HG03103 (cell line): Measurements from ENCODE around the gene MFN2.

Experiments
- ATAC-seq: cut with Tn5 transposase; IDR thresholded peaks from one replicate; pipeline ENCODE4 v1.9.1; 2021; ENCODE audit warnings: low read depth; ENCODE audit not compliant: unreplicated experiment

The MFN2 gene

DNA sequence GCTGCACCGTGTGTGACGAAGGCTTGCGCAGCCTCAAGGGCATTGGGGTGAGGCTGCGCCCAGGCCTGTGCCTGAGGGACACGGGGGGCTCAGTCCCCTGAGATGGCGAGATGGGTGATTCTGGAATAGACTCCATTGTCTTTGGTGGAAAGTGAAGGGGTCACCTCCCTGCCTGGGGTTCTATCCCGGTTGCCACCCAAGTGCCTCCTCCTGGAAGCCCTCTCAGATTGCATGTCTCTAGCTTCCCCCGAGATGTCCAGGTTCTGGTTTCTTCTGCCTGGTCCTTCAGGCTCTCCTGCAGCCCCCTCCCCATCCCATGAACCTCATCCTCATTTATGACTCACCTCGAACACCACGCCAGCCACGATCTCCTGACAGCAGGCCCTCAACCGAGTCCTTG is 22.3 kb upstream of the MFN2 start:
- no peak for ATAC-seq

DNA sequence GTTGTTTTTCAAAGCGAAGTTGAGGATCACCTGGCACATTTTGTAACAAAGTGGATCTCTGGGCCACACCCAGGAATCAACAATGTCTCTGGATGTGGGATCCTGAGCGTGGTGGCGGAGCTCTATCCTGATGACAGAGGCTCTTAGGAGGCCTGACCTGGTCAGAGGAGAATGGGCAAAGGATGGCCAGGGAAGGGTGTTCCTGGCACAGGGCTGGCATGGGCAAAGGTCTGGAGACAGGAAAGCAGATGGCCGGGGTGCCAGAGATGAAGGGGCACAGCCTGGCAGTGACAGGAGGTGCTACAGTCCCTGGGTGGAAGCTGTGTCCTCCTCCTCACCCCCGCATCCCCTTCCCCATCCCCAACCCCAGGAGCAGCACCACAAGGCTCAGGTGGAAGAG is 20.0 kb upstream of the MFN2 start:
- no peak for ATAC-seq

DNA sequence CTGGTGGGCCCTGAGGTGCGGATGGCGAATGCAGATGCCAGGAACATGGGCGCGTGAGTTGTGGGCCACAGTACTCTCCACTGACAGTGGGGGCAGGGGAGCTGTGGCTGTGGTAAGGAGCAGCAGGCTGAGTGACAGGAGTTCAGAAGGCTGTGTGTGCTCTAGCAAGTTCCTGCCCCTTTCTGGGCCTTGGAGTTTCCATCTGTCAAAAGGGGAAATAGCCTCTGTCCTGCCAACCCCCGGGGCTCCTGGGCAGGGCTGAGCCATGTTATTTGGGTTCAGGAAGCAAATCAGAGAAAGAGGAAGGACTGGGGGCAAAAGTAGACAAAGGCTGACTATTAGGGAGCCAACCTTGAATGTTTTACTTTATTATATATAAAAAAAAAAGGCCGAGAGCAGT is 19.5 kb upstream of the MFN2 start:
- no peak for ATAC-seq

DNA sequence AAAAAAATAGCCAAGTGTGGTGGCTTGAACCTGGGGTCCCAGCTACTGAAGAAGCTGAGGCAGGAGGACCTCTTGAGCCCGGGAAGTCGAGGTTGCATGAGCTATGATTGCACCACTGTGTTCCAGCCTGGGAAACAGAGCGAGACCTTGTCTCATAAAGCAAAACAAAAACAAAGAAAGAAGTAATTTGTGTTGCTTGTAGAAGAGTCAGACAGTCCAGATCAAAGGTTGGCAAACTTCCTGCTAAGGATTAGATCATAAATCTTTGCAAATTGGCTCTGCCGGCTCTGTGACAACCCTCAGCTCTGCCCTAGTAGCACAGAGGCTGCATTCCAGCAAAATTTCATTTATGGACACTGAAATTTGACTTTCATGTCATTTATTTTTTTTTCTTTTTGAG is 19.0 kb upstream of the MFN2 start:
- no peak for ATAC-seq

DNA sequence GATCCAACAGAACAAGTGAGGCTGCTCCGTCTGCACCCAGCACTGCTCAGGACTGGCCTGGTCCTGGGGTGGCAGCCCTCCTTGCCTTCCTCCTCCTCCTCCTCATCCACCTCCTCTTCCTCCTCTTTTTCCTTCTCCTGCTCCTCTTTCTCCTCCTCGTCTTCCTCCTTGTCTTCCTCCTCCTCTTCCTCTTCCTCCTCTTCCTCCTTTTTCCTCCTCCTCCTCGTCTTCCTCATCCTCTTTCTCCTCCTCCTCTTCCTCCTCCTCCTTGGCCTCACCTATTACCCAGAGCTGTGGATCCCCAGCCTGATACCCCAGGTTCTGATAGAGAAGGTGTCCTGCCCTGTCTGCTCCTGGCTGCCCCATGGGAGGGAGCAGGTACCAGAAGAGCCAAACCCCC is 16.6 kb upstream of the MFN2 start:
- ATAC-seq, result no peak

DNA sequence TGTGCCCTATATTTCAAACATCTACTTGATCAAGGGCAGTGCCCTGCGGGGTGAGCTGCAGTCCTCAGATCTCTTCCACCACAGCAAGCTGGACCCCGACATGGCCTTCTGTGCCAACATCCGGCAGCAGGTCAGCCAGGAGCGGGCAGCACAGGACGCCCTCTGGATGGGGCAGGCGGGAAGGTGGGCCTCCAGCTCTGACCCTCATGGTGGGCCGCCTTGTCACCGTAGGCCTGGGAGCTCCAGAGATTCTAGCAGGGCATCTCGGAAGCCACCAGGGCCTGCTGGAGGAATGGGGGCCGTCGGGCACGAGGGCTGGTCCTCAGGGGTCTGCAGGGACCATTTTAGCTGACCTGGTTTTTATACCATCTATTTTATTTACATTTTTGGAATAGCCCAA is 15.6 kb upstream of the MFN2 start:
- ATAC-seq, result no peak

DNA sequence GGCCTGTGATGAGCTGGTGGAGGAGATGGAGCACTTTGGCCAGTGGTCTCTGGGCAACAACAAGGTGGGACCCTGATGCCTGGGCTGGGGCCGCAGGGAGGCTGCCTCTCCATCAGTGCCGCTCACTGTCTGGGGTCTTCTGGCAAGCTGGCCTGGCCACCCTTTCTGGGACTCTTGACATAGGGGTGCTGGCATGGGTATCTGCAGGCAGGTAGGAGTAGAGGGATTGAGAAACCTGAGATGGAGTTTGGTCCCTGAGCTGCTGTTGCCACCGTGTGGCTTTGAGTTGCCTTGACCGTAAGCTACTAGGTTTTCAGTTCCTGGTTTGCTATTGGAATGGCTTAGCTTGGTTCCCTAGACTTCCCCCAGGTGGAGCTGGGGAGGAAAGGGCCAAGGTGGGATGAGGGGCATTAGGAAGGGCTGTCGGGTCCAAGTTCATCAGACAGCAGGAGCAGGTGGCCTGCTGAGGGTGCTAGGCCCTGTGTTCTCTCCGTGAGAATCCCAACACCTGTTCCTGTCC is 13.2 kb upstream of the MFN2 start:
- ATAC-seq, result no peak

DNA sequence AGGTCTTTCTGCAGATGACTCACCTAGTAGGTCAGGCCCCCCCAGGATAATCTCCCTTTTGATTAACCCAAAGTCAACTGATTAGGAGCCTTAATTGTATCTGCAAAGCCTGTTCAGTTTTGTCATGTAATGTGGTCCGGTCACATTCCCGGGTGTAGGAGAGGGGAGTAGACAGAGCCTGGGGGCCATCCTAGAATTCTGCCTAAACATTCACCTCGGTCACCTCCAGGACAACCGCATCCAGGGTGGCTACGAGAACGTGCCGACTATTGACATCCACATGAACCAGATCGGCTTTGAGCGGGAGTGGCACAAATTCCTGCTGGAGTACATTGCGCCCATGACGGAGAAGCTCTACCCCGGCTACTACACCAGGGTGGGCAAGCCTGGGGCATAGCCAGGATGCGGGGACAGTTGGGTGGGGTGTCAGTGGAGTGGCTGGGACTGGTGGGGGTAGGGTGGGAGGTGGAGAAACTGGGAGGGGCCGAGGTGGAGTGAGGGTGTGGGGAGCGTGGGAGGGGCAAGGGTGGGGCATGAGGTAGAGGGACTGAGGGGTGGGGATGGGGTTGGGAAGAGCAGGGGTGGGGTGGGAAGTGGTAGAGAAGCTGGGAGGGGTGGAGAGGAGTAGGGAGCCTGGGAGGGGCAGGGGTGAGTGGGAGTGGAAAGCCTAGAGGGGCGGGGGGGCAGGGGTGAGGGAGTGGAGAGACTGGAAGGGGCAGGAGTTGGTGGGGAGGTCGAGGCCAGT is 9.6 kb upstream of the MFN2 start:
- no peak for ATAC-seq

DNA sequence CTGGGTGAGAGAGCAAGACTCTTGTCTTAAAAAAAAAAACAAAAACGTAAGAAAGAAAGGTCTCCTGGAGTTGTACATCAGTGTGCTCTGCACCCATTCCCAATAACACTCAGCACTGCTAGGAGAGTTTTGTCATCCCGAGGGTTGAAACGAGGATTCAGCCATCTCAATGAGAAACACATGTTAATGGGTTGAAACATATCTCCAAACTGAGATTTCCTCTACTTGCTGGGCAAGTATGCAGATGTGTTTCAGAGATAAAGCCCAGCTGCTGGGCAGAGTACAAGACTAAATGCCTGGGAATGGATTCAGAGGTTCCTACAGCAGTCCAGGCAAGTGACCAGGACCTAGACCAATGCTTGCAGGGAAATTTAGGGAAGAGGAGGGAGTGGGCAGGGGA is 2.6 kb upstream of the MFN2 start:
- ATAC-seq, result no peak

DNA sequence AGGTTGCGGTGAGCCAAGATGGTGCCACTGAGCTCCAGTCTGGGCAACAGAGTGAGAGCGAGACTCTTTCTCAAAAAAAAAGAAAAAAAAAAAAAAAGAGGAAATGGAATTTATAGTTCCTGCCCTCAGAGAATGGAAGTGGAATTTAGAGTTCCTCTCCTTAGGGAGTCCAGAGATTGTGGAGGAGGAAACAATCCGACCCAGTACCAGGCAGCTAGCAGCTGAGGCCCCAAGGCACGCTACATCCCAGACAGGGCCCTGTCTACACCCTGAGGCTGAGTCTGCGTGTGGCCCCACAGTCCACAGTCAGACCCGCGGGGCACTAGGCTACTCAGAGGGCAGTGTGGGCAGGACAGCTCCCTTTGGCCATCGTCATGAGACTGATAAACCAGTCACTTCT is 1.9 kb upstream of the MFN2 start:
- no peak for ATAC-seq

DNA sequence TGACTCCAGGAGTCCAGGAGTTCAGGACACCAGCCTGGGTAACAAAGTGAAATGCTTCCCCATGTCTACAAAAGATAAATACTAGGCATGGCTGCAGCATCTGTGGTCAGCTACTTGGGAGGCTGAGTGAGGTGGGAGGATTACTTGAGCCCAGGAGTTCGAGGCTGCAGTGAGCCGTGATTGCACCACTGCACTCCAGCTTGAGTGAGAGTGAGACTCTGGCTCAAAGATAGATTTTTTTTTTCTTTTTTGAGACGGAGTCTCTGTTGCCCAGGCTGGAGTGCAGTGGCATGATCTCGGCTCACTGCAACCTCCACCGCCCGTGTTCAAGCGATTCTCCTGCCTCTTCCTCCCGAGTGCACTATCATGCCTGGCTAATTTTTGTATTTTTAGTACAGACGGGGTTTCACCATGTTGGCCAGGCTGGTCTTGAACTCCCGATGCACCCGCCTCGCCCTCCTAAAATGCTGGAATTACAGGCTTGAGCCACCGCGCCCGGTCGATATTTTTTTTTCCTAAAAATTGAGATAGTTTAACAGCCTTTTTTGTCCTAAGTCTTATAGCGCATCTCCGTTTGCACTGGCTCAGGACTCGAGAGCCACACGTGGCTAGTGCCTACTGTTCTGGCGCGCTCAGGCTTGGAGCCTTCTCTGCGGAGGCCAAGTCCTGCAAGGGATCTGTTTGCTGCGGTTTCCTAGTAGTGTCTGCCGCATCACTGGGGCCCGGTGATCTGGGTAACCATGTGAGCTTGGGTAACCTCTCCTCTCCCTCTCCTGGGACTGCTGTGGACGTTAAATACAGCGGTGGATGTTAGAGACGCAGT is 1.0 kb upstream of the MFN2 start:
- ATAC-seq, result no peak

DNA sequence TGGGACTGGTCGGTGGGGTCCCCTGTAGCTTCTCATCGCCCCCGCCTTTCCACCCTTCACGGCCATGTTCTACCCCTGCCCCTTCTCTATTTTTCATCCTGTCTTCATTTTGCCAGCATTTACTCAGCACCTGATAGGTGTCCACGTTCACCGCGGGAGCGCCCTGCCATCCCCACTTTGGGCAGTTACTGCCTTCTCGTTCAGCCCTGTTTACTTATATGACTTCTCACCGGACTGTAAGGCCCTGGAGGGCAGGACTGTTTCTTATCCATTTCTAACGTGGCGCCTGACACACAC is 380 bp downstream of the MFN2 start:
- no peak for ATAC-seq

DNA sequence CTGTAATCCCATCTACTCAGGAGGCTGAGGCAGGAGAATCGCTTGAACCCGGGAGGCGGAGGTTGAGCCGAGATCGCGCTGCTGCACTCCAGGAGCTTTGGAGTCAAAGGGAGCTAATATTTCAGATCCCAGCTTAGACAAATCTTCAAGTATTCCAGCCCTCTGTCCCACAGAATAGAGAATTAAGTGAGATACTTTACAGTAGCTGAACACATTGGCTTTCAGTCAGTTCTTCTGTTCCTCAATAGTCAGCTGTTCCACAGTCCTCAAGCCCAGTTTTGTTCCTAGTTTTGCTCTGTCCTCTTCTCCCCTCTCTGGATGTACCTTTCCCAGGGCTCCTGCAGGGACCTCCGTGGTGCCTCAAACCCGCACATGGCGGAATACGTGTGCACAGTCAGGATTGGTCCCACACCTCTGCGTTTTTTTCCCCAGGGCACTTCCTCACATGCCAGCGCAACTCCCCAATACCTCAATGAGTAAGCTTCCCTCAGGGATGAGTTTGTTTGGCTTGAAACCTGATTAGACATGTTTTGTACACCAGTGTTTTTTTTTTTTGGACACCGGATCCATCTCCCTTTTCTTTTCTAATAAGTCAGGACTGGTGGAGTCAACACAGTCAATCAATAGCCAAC is 1.2 kb downstream of the MFN2 start:
- ATAC-seq, result no peak

DNA sequence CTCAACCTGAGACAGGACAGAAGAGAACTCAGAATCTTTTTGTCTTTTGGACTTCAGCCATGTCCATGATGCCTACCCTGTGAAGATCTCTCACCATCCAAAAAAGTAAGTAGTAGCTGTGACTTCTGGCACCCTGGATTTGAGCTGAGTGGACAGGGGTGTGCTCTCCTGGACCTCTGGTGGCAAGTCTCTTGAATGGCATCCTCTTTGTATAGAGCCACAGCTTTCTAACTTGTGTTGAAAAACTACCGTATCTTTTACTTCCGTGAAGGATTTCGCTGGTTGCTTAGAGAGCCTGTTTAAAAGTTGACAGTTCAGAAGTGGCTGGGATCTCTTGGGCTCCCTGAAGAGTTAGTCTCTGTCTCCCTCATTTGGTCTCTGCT is 1.8 kb downstream of the MFN2 start:
- no peak for ATAC-seq

DNA sequence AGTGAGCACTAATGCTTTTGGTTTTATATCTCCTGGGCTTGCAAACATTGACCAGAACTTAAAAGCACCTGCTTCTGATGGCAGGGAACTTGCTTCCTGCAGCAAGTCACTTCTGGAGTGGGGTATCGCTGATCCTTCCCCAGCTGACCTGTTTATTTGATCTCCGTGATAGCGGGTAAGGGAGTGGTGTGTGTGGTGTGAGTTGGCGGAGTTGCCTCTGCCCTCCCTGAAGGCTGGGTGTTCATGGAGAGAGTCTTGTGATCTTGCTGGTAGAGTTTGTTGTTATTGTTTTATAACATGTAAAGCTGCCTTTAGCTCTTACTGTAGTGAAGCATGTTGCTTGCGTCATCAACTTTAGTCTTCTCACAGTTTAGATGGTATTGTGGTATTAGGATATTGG is 3.9 kb downstream of the MFN2 start:
- no peak for ATAC-seq

DNA sequence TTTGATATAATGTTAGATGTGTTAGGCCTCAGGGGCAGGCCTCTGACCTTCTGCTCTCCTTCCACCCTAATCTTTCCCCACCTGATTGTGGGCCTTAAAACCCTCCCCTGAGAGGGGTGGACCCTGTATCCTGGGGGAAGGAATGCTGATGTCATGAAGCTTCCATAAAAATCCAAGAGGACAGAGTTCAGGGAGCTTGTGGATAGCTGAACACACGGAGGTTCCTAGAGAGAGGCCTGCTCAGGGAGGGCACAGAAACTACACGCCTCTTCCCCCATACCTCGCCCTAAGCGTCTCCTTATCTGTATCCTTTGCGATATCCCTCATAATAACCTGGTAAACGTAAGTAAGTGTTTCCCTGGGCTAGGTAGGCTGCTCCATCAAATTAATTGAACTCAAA is 4.3 kb downstream of the MFN2 start:
- ATAC-seq, result no peak

DNA sequence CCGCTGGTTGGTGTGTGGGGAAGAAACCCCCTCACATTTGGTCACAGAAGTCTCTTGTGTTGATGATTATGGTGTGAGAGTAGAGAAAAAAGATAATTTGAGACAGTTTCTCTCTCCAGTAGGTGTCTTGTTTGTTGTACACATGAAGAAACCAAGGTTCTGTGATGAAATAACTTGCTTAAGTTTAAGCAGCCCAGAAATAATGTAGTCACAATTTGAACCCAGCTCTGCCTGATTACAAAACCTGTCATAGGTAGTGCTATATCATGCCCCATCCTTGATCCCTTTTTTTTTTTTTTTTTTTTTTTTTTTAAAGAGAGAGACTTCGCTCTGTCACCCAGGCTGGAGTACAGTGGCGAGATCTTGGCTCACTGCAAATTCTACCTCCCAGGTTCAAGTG is 4.9 kb downstream of the MFN2 start:
- no peak for ATAC-seq

DNA sequence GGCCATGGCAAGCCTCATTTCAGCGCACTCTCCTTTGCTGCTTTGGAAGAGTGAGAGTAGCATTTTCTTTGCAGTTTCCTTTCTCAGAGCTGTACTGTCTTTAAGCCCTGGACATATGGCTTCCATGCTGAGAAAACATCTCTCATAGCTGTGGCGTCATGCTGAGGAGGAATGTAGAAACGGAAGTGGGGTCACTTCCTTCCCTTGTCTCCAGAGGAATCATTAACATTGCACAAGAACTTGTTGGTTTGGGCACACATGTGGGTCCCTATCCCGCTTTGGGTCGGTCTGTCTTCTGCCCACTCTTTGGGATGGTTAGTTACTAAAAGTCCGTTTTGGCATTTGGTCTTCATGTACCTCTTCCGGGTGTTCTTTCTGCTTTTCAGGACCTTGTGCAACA is 5.6 kb downstream of the MFN2 start:
- ATAC-seq, result no peak

DNA sequence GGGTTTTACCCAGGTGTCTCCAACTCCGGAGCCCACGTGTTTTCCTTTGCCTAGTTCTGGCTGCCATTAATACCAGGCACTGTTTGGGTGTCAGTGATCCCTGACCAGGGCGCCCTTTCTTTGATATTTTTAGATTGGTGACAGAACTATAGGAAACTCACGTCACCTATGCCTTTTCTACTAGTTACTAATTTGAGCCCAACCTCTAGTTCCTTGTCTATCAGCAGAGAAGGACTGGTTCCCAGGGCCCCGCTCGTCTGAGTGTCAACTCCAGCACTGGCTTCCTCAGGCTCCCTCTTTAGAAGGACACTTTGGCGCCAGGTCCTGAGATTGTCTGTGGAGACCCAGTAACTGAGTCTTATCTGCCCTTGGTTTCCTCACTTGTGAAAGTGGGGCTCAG is 9.4 kb downstream of the MFN2 start:
- no peak for ATAC-seq

DNA sequence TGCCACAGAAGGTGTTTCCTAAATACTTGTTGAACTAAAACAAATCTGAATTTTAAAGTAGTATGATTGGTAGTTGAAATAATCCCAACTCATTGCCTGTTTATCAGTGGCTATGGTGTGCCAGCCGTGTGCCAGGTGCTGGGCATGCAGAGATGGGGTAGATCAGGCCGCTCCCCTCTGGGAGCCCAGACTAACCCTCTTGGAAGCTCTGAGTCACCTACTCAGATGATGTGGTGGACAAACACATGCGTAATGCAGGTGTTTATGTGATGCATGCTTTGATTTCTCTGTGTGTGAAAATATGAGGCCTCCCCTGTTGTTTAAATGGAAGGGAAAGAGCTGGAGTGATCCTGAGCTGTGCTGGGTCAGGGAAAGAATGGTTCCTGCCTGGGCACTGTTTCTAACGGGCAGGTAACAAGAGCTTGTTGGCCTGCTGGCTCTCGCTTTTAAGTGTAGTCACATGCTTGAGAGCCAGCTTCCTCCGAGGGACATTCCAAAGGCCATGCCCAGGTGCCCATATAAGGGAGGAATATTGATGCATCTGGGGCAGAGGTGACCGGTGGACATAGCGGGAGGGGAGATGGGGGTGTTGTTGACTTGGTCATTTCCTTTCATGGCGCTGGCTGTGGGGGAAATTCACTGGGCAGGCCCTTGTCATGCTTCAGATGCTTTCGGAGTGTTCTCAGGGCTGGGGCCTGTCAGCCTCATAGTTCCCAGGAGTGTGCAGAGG is 10.2 kb downstream of the MFN2 start:
- ATAC-seq, result no peak

DNA sequence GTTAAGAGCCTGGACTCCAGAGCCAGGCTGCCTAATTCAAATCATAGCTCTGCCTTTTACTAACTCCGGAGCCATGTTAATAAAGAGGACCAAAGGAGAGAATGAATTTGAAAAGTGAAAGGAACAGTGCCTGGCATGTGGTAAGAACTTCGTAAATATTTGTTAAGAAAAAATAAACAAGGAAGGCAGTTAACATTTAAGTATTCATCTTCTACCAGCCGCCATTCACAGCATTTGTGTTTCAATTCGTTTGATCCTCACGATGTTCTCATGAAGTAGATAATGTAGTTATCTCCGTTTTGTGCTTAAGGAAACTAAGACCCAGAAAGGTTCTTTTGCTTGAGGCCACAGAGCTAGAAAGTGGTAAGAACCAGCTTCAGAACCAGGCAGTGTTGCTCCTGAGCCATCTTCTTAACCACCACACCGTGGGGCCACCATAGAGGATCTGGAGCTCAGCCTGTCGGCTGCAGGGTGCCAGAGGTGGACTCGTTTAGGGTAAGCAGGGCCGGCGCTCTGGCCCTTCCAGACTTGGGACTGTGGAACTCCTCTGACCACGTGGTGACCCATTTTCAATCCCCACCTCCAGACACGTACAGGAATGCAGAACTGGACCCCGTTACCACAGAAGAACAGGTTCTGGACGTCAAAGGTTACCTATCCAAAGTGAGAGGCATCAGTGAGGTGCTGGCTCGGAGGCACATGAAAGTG is 11.9 kb downstream of the MFN2 start:
- no peak for ATAC-seq
